Activated CD4-positive, alpha-beta T cell treated with anti-CD3 and anti-CD28 coated beads, Interleukin-2, amount 50 U/mL, for 24 hours (primary cell): ENCODE results near the gene OLIG3.

Experiments used
- DNase-seq, 2 donors: peaks; one replicate each; pipeline ENCODE4 v3.0.0-alpha.2; 2020; ENCODE audit warnings: low read depth in 1 of 2, low spot score in 1 of 2

OLIG3 gene

DNA sequence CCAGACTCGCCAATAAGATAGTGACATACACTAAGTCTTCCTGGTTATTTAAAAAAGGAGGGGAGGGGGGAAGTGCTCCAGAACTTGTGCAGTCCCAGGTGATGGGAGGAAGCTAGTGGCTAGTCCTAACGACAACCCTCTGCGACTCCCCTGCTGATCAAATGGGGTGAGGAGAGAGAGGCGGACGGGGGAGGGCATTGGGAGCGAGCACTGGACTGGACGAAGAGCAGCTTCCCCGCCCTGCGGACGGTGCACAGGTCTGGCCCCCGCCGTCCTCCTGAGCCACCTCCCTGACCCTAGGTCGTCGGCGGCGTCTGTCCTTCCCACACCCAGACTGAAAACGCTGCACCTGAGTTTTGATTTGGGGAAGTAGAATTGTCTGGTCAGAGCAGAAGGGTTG is 2.2 kb upstream of the OLIG3 start:
- no peak for DNase-seq

DNA sequence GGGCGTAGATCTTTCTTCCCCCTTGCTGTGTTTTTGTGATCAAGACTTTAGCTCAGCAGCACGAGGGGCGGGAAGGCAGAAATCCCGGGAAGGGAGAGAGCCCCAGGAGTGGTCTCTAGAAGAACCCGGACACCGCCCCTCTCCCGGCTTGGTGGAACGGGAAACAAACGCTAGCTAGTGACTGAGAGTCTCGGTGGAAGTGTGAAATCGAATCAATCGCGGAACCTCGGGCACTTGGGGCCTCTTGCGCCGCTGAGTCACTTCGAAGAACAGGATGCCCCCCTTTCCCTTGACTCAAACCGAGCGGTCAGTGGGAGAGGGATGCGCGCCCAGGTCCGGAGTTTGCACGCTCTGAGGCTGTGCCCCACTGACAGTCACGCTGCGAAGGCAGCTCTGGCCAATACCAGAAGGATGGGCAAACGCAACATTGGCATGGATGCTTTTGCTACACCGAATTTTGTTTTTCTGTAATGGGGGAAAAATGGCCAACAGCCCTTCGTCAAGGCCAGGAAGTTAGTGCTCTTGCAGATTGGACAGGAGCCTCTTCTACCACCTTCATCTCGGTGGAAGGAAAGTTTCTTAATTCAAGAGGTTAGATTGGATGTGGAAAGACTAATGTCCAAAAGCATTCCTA is 1.6 kb upstream of the OLIG3 start:
- DNase-seq, result no peak

DNA sequence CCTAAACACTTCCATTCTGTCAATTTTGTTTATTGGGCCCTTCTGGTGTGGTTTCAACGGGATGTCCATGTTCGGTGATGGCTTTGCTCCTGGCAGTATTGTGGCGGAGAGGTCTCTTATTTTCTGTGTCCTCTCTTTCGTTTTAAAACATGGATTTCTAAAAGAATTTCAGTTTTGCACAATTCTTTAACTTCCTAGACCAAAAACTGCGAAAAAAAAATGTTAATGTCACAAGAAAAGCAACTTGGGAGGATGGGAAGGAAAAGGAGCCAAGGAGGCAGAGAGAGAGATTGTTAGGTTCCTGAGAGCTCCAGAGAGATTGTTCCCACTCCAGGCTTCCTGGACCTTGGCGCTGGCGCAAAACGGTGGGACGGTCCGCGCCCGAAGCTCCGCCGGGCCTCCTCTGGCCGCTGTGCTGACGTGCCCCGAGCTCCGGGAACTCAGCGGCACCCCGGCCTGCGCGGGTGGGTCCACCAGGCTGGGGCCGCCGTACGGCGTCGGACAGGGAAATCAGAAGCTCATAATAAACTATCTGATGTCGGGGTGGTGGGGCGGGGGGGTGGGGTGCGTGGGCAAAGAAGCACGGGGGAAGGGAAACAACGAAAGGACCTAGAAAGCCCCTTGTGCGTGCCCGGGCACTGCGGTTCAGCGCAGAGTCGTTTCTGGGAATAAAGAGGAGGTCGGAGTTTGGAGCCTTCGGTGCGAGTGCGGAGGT is 951 bp upstream of the OLIG3 start:
- DNase-seq, result no peak

DNA sequence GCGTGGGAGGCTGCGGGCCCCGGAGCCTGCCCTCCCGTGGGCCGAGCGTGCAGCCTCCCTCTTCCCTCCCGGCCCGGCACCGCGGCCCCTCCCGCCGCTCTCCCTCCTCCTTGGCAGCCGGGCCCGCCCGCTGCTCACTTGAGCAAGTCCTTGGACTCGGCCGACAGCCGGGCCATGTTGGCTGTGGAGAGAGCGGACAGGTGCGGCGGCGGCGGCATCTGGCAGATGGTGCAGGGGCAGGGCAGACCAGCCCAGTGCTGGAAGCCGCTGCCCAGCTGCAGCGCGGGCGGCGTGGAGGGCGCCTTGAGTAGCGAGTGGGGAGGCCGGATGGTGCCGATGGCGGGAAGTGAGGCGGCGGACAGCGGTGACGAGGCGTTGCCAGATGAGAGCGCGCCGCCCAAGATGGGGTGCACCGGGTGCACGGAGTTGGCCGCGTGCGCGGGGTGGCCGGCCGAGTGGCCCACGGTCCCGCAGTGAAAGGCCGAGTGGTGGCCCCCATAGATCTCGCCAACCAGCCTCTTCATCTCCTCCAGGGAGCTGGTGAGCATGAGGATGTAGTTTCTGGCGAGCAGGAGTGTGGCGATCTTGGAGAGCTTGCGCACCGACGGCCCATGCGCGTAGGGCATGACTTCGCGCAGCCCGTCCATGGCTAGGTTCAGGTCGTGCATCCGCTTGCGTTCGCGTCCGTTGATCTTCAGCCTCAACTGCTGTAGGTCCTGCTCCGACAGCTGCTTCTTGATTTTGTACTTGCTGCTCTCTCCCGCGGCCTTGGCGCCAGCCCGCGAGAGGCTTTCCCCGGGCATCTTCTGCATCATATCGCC is 766 bp downstream of the OLIG3 start:
- DNase-seq, result no peak

DNA sequence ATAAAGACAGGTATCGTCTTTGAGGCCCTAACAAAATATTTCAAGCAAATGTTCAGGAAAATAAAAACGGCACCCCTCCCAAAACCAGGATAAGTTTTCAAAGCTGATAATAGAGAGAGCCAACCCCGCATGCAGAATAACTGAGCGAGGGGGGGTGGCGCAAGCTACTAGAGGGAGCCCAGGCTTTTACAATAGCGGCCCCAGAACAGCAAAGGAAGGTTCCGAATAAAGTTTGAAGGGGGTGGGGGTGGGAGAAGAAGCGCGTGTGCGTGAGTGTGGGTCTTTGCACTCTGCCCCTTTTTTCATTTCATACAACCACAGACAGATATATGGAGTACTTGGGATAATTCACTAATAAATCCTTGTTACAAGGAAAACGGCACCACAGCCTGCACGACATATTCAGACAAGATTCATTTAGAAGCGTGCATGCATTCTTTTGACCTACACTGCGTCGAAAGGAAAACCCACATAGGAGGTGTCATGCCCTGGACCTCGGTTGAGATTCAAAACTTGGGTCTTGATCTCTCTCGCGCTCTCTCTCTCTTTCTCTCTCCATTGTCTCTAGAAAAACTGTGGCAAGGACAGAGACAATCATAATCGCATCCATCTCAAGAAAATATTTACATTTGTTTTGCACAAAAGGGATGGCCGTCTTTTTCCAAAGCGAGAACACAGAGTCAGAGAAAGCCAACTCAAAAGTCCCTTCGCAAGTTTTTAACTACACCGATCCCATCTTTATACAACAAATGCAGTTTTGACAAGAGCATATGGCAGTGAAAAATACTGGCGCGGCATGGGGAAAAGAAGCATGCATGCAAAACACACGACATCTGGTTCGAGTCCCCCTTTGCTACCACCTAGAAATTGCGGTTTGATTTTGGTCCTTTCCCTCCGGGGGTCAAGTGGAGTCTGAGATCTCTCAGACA is 1.6 kb downstream of the OLIG3 start:
- no peak for DNase-seq

DNA sequence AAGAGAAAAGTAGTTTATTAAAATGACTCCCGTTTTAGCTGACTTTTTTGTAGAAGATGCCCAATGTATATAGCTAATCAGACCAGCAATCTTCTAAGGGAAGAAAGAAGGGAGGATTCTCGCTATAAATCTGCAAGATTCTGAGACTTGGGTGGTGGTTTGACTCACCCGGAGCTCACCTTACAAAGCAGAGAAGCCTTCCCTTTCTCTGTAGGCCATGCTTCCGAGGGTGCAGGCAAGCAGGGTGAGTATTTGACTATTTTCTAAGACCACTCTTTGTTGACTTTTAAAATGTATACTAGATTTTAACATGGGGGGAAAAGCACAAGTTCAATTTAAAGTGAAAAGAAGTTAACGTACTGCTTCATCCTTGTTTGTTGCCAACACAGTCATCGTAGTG is 2.7 kb downstream of the OLIG3 start:
- no peak for DNase-seq

DNA sequence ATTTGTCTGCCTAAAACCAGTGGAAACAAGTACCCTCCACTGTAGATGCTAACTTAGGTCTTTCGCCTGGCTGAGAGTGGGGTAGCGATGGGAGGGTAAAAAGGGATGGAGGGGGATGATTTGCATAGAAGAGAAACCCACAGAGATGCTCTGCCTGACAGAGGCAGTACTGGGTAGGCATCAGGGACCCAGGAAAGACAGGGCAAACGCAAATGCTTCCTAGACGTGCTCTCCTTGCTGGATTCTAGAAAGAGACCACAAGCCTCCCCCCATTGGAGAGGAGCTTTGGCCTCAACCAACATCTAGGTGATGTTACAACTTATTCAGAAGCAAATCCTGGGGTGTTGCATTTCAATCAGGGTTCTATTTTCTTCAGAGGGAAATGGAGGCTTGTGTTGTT is 3.2 kb downstream of the OLIG3 start:
- no peak for DNase-seq

DNA sequence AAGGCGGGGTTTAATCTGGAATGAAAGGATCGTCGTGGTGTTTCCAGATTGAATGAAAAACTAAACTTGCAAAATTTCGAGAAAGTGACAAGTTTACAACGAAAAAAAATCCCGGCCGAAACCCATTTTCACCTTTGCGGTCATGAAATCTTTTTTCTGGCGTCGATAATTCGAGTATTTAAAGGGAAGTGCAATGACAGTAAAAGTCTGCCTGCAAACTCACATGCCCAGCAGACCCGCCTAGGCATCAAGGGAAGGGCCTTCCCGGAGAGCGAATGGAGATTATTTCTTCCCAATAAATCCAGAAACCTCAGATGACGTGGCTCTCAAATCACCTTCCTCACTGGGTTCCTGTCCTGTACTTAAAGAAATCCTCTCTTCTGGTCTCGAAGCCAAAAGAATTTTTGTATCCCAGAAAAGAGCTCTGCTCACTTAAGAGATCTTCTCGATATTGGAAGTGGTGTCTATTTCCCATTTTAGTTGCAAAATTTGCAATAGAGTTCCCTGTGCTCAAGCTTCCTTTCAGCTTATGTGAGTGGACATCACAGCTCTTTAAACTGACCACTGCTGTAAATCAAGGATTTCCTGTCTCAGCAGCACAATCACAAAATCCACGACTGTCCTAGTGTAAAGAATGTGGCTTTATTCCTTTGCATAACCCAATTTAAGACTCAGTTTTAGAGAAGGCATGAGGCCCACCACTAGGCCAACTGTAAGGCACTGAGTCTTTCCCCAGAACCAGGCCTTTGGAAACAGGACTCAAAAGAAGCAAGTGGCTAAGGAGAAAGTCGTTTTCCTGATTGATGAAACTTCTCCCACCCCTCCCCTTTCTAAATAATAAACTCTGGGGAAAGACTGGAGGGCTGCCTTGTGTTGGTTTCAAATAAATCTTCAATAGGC is 3.9 kb downstream of the OLIG3 start:
- no peak for DNase-seq

DNA sequence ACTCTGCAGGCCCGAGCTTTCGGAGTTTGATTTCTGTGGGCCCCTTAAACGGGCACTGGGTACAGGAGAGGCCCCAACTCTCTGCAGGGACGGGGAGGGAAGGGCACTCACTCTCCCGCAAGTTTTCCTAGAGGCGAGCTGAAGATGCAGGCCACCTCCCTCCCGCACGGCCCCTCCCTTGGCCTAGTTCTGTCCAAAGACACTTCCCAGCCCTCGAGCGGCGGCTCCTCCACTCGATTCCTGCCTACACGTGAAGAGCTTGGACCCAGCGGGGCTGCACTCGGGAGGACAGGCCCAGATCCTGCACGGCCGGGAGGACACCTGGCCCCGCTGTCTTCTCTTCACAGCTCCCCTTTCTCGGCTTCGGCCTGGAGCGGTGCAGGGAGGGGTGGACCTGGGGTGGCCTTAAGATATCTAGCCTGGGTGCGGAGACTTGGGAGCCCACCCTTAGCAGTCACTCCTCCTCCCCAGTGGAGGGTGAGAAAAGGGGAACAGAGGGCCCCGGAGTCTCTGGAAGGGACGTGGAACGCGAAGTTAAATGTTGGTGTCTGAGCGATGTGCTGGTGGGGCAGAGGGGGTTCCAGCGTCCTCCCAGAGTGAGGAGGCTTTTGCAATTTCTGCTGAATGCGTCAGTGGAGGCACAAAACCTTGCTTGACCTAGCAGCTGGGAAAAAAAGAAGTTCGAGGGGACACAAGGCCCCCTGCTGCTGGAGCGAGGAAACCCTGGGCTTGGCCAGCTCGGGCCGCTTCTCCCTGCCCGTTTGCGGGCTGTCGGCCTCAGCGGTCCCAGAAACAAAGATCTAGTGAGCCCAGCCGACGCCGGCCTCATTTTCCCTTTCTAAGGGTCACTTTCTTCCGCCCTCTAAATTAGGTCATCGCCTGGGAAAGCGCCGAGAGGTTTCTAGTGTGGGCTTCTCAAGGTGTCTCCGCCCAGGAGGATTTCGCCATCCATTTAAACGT is 4.9 kb downstream of the OLIG3 start:
- no peak for DNase-seq

DNA sequence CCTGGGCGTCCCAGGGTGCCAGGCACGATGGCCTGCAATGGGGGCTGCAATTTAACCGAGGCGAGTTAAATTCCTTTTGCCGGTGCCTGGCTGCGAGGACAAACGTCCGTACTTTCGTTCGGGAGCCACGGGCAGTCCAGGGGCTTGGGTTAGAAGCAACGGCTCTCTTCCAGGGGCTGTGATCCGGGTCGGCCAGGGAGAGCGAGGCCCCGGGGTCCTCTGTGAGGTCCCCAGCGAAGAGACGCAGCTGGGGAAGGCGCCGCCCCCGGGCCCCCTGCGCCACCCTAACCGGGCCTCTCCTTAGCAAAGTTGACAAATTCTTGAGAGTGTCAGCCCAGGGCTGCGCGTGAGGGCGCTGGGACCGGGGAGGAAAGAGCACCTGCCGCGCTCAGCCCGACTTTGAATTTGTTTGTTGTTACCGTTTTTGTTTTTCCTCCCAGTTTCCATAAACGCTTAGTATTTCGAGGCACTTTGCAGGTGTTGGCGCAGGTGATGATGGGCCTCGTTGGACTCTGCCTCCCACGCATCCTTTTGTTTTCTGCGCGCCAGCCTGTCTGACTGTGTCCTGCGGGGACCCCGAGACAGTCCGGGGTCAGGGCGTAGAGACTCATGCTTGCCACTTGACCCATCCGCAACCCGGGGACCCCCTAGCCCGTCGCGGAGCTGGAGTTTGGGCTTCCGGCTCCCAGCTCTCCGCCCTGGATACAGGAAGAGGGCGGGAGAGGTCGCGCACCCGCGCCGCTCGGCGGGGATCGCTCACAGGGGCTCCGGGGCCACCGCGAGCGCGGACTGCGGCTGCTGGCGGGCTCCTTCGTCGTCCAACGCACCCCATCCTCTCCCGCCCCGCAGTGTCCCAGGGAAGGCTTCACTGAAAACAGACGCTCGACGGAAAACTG is 5.8 kb downstream of the OLIG3 start:
- DNase-seq, result no peak

DNA sequence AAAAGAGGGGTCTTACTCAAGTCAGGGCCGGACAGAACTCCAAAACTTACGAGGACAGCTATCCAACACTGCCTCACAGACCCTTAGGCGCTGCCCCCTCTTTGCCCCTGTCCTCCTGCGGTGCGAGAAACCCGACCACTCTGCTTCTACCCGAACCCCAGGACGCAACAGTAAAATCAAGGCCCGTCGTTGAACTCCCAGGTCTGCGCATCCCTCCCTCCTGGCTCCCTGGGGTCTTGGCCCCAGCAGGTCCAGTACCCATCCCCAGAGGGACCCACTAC is 6.4 kb downstream of the OLIG3 start:
- no peak for DNase-seq

DNA sequence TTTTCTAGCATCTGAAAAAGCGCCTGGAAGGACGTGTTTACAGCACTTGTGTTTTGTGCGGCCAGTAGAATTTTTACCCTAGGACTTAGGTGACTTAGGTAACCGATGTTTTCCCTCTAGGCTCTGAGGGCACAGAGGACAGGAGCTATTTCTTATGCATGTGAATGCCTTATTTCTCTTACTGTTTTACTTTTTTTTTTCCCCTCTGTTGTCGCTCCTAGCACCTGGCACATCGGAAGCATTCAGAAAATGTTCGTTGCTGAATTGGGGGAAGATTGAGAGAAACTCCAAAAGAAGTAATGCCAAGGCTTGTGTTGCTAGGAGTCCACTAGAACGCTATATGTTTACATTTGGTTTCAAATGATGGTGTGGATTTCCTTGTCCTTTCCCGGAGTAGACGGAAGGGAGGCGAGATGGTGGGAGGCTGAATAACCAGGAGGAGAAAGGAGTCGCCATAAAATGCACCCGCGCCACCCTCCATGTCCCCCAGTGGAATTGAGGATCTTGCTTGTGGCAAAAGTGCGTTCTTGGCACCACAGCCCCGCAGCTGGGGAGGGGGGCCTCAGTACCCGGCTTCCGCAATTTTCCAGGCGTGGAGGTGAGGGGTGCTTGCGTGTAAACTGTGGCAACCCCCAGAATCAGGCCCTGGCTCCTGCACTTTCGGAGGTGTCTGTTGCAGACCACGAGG is 6.9 kb downstream of the OLIG3 start:
- DNase-seq, result no peak

DNA sequence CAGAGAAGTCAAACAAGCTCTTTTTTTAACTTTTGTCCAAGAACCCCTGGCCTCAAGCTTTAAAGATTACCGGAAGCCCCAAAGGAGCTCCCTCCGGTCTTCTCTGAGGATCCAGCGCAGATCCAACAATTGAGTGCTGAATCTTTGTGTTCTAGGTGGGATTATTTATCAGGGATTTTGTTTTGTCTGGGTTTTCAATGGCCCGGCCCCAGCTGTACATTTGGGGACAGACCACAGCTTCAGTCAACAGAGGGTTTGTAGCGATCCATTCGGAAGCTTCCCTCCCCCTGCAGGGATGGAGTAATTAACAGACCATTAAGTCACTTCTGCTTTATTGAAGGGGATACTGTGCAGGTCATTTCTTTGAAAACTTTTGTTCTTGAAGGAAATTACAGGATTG is 7.8 kb downstream of the OLIG3 start:
- no peak for DNase-seq

DNA sequence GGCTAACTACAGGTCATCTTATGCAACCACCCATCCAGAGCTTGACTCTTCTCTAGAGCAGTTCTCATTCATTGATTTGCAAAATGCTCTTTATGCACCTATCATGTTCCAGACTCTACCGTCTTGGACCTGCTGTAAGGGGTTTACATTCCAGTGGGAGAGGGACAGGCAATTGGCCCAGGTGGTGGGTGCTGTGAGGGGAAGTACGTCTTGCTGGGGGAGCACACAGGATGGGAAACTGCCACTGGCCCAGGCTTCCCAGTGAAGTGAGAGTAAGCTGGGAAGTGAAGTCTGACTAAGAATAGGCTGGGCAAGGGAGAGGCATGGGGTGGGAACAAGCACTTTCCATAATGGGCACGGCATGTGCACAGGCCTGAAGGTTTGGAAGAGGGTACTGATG is 13.8 kb downstream of the OLIG3 start:
- no peak for DNase-seq

DNA sequence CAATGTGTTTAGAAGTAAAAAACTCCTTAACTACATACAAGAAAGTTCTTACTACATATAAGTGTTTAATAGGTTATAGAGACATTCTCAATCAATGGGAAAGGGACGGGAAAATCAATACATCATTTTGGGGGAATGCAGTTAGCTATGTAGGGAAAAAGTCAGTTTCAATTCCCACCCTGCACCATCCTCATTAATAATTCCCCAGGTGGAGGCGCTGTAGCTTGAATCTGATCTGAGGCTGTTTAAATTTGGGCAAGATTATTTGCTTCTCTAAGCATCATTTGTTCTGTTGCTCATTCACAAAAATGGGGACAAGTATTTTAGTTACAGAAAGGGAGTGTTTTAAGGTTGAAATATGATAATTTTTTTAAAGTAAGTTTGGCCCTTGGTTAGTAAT is 19.1 kb downstream of the OLIG3 start:
- no peak for DNase-seq

DNA sequence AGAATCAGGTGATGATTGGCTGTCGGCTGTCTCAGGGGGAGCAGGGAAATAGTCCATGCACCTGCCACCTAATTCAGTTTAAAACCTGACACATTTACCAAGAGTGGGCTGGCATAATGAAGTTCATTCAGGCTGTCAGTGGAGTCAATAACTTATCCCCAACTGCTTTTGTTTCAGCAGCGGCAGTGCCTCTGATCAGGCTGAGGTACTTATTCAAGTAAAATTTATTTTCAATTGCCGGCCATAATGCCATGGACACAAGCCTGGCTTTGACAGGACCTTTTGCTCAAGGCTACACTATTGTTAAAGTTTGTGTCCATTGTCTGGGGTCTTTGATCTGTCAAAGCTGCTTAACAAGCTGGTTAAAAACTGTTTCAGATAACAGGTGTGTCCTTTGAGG is 20.6 kb downstream of the OLIG3 start:
- DNase-seq, result no peak

DNA sequence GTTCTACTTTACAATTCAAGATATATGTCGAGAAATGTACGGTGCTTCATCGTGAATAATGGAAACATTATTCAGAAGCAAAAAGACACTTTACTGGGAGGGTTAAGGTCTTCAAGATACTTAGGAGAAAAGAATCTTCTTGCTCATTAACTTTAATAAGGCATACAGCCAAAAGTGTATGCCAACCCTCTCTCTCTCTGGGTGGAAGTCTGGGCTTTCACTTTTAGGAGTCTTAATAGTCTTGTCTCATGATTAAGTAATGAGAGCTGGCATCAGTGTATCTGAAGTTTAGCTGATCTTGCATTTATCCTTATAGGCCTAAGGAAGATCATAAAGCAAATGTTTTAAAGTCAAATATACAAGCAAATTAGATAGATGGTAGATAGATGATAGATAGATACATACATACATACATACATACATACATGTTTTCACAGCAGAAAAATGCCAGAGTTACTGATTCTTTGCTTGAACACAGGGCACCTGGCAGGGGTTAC is 21.5 kb downstream of the OLIG3 start:
- no peak for DNase-seq

DNA sequence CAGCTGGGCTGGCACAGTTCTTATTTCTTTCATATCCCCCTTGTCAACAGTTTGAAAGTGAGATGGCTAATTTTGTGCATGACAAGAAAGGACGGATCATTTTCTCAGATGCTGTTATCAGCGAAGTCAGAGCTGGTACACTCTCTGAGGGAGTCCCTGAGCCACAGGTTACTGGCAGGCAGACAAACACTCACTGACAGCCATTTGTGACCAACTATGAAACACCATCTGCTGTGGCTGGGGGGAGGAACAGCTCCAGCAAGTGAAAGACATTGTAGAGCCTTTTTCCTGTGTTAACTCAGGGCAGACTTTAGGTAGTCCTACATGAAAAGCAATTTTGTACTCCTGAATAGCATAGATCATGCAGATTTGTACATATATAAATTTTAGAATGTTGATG is 22.2 kb downstream of the OLIG3 start:
- DNase-seq, result no peak
